HepG2 (cell line): Measurements from ENCODE around the gene VASN. TPM values are rescaled to one million over a fixed set of nuclear protein-coding genes. Genes with fewer than 3 reads are reported as not detected.
A peak's percentile ranks its signal among the peaks of the same experiment; 100 is the strongest.

ENCODE experiments used
- BORCS8-MEF2B ChIP-seq: sonication (generic); formaldehyde crosslinking; IDR thresholded peaks from 2 replicates; pipeline ENCODE4 v1.8.0; 2022; ENCODE audit warnings: mild to moderate bottlenecking, missing genetic modification reagents
- GLI4 ChIP-seq: sonication (generic); formaldehyde crosslinking; IDR thresholded peaks from 2 replicates; pipeline ENCODE4 v1.5.1; 2020; ENCODE audit warnings: missing genetic modification reagents, mild to moderate bottlenecking, moderate library complexity, borderline replicate concordance
- IRF2 ChIP-seq: IDR thresholded peaks from 2 replicates; pipeline ENCODE4 v1.6.1; 2018; ENCODE audit warnings: missing genetic modification reagents, missing compliant biosample characterization
- PHF20 ChIP-seq: sonication (generic); formaldehyde crosslinking; IDR thresholded peaks from 2 replicates; pipeline ENCODE4 v1.5.0; 2020; ENCODE audit warnings: mild to moderate bottlenecking, missing genetic modification reagents
- SETDB1 ChIP-seq: sonication (generic); formaldehyde crosslinking; IDR thresholded peaks from 2 replicates; pipeline ENCODE4 v1.5.1; 2020; ENCODE audit warnings: missing genetic modification reagents, mild to moderate bottlenecking, borderline replicate concordance
- TBL1XR1 ChIP-seq: fragments of 150-350 bp; IDR thresholded peaks from 2 replicates; pipeline ENCODE4 v1.6.1; 2014; ENCODE audit warnings: borderline replicate concordance, low read length; ENCODE audit not compliant: partially characterized antibody
- XRCC5 ChIP-seq: fragments of 200-400 bp; formaldehyde crosslinking; optimal IDR thresholded peaks from 2 replicates; pipeline ENCODE3; 2017; ENCODE audit warnings: mild to moderate bottlenecking, low read length
- ZBTB38 ChIP-seq: sonication (generic); formaldehyde crosslinking; IDR thresholded peaks from 2 replicates; pipeline ENCODE4 v1.5.1; 2020; ENCODE audit warnings: mild to moderate bottlenecking, missing genetic modification reagents
- ZBTB7A ChIP-seq: sonication (generic); formaldehyde crosslinking; IDR thresholded peaks from 2 replicates; pipeline ENCODE4 v1.8.0; 2022; ENCODE audit warnings: mild to moderate bottlenecking, missing genetic modification reagents
- ZNF224 ChIP-seq: sonication (generic); formaldehyde crosslinking; IDR thresholded peaks from 2 replicates; pipeline ENCODE4 v1.5.0; 2020; ENCODE audit warnings: mild to moderate bottlenecking, missing genetic modification reagents
- ZNF337 ChIP-seq: sonication (generic); formaldehyde crosslinking; IDR thresholded peaks from 2 replicates; pipeline ENCODE4 v1.5.1; 2020; ENCODE audit warnings: missing genetic modification reagents, low read depth, mild to moderate bottlenecking, borderline replicate concordance
- ZNF670 ChIP-seq: sonication (generic); formaldehyde crosslinking; IDR thresholded peaks from 2 replicates; pipeline ENCODE4 v1.8.0; 2022; ENCODE audit warnings: mild to moderate bottlenecking, missing genetic modification reagents, borderline replicate concordance
- ZNF776 ChIP-seq: sonication (generic); formaldehyde crosslinking; IDR thresholded peaks from 2 replicates; pipeline ENCODE4 v1.4.0; 2020; ENCODE audit warnings: mild to moderate bottlenecking, missing genetic modification reagents
- ZNF891 ChIP-seq: sonication (generic); formaldehyde crosslinking; IDR thresholded peaks from 2 replicates; pipeline ENCODE4 v1.5.0; 2020; ENCODE audit warnings: mild to moderate bottlenecking, missing genetic modification reagents
- polyA plus RNA-seq, 8 experiments: library from polyadenylated mRNA; depleted of rRNA in 3 of 8; stranded (reverse) in 7 of 8; unstranded in 1 of 8; fragments of >200 nt; fragmentation: Illumina TruSeq in 4 of 8; extraction: Trizol in 4 of 8; gene quantifications; 2 replicates each; pipeline versions ENCODE4 v1.2.1 to v1.2.3, GENCODE V29; 2011 to 2016; ENCODE audit warnings: low read depth in 4 of 8, missing spikeins in 1 of 8, mixed read lengths in 1 of 8; ENCODE audit not compliant: insufficient read depth in 1 of 8
- total RNA-seq, 5 experiments: library from RNA; depleted of rRNA; stranded (reverse); fragments of >200 nt; fragmentation: Illumina TruSeq; extraction: Trizol; gene quantifications; 2 replicates each; pipeline ENCODE4 v1.2.3, GENCODE V29; 2016; ENCODE audit warnings: low read depth in 1 of 5
- TF ChIP-seq, protein P1 (sequence below): sonication (generic); formaldehyde crosslinking; IDR thresholded peaks from 2 replicates; pipeline ENCODE4 v1.4.0; 2020; ENCODE audit warnings: mild to moderate bottlenecking, missing genetic modification reagents
- TF ChIP-seq, protein P2 (sequence below): sonication (generic); formaldehyde crosslinking; IDR thresholded peaks from 2 replicates; pipeline ENCODE4 v1.9.0; 2022; ENCODE audit warnings: low read depth, missing genetic modification reagents
- TF ChIP-seq, protein P3 (sequence below): sonication (generic); formaldehyde crosslinking; IDR thresholded peaks from 2 replicates; pipeline ENCODE4 v1.4.0; 2020; ENCODE audit warnings: mild to moderate bottlenecking, missing genetic modification reagents
- TF ChIP-seq, protein P4 (sequence below): sonication (generic); formaldehyde crosslinking; IDR thresholded peaks from 2 replicates; pipeline ENCODE4 v1.4.0; 2020; ENCODE audit warnings: missing genetic modification reagents

Gene VASN
- total and polyA plus RNA-seq, 2 of the 13 experiments (the other 11 are each of a cell fraction or from before 2014, with no cell fraction given): 8.4 to 18.2 TPM

DNA sequence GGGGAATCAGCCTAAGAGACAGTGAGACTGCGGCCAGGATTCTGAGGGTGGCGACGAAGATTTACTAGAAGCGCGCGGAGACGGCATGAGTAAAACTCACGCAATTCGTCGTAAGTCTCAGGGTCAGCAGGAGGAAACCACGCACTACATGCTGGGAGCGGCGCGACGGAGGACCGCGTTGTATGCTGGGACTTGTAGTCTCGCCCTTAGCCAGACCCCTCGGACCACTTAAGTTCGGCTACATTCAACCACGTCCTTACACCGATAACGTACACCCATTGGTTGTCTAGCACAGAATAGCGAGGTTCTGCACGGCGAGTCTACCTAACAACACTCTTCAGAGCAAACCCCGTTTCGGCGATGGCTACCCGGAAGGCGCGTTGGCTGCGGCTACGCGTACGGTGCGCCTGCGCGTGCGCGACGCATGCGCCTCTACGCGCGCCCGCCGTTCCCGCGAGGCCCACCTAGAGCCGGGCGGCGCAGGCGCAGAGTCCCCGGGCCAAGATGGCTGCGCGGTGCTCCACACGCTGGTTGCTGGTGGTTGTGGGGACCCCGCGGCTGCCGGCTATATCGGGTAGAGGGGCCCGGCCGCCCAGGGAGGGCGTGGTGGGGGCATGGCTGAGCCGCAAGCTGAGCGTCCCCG, 53.9 kb downstream of the VASN start, which contains the start of gene DNAJA3 (continued):
- peak; percentile 93 for TF ChIP-seq ZNF776
- TF ChIP-seq XRCC5: no peak
- no peak; the same call in 1 of the 2 replicates for TF ChIP-seq GLI4 (CRISPR knock-in tag)
- TF ChIP-seq, protein P1, sequence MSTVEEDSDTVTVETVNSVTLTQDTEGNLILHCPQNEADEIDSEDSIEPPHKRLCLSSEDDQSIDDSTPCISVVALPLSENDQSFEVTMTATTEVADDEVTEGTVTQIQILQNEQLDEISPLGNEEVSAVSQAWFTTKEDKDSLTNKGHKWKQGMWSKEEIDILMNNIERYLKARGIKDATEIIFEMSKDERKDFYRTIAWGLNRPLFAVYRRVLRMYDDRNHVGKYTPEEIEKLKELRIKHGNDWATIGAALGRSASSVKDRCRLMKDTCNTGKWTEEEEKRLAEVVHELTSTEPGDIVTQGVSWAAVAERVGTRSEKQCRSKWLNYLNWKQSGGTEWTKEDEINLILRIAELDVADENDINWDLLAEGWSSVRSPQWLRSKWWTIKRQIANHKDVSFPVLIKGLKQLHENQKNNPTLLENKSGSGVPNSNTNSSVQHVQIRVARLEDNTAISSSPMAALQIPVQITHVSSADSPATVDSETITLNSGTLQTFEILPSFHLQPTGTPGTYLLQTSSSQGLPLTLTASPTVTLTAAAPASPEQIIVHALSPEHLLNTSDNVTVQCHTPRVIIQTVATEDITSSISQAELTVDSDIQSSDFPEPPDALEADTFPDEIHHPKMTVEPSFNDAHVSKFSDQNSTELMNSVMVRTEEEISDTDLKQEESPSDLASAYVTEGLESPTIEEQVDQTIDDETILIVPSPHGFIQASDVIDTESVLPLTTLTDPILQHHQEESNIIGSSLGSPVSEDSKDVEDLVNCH (CRISPR knock-in tag): no peak
- no peak for TF ChIP-seq TBL1XR1
- no peak for TF ChIP-seq ZNF891 (CRISPR knock-in tag)
- peak; percentile 81; the same call in 1 of the 2 replicates for TF ChIP-seq ZNF670 (CRISPR knock-in tag)
- TF ChIP-seq ZNF337: no peak; the same call in 1 of the 2 replicates
- TF ChIP-seq SETDB1: no peak
- TF ChIP-seq IRF2 (CRISPR knock-in tag): no peak
- peak; percentile 78 for TF ChIP-seq PHF20 (CRISPR knock-in tag)
- TF ChIP-seq ZNF224 (CRISPR knock-in tag): no peak
- no peak; the same call in none of the 2 replicates for TF ChIP-seq BORCS8-MEF2B (CRISPR knock-in tag)
- no peak for TF ChIP-seq ZBTB38
- peak; percentile 44; the same call in 1 of the 2 replicates for TF ChIP-seq ZBTB7A (CRISPR knock-in tag)
- TF ChIP-seq, protein P2, sequence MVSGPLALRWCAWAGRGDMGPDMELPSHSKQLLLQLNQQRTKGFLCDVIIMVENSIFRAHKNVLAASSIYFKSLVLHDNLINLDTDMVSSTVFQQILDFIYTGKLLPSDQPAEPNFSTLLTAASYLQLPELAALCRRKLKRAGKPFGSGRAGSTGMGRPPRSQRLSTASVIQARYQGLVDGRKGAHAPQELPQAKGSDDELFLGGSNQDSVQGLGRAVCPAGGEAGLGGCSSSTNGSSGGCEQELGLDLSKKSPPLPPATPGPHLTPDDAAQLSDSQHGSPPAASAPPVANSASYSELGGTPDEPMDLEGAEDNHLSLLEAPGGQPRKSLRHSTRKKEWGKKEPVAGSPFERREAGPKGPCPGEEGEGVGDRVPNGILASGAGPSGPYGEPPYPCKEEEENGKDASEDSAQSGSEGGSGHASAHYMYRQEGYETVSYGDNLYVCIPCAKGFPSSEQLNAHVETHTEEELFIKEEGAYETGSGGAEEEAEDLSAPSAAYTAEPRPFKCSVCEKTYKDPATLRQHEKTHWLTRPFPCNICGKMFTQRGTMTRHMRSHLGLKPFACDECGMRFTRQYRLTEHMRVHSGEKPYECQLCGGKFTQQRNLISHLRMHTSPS: no peak
- TF ChIP-seq, protein P3, sequence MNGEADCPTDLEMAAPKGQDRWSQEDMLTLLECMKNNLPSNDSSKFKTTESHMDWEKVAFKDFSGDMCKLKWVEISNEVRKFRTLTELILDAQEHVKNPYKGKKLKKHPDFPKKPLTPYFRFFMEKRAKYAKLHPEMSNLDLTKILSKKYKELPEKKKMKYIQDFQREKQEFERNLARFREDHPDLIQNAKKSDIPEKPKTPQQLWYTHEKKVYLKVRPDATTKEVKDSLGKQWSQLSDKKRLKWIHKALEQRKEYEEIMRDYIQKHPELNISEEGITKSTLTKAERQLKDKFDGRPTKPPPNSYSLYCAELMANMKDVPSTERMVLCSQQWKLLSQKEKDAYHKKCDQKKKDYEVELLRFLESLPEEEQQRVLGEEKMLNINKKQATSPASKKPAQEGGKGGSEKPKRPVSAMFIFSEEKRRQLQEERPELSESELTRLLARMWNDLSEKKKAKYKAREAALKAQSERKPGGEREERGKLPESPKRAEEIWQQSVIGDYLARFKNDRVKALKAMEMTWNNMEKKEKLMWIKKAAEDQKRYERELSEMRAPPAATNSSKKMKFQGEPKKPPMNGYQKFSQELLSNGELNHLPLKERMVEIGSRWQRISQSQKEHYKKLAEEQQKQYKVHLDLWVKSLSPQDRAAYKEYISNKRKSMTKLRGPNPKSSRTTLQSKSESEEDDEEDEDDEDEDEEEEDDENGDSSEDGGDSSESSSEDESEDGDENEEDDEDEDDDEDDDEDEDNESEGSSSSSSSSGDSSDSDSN (CRISPR knock-in tag): no peak
- TF ChIP-seq, protein P4, sequence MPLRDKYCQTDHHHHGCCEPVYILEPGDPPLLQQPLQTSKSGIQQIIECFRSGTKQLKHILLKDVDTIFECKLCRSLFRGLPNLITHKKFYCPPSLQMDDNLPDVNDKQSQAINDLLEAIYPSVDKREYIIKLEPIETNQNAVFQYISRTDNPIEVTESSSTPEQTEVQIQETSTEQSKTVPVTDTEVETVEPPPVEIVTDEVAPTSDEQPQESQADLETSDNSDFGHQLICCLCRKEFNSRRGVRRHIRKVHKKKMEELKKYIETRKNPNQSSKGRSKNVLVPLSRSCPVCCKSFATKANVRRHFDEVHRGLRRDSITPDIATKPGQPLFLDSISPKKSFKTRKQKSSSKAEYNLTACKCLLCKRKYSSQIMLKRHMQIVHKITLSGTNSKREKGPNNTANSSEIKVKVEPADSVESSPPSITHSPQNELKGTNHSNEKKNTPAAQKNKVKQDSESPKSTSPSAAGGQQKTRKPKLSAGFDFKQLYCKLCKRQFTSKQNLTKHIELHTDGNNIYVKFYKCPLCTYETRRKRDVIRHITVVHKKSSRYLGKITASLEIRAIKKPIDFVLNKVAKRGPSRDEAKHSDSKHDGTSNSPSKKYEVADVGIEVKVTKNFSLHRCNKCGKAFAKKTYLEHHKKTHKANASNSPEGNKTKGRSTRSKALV: no peak
